Subcutaneous abdominal adipose tissue (tissue), 5 donors: ENCODE measurements around the gene PALB2.

Experiments used
- H3K27ac ChIP-seq: one replicate; pipeline ENCODE4 v1.7.0; 2013; ENCODE audit warnings: low read depth, mild to moderate bottlenecking, inconsistent platforms, low read length, moderate library complexity
- H3K27me3 ChIP-seq, 5 donors: one replicate each; pipeline ENCODE4 v1.7.0; 2013; ENCODE audit warnings: low read length in 5 of 5, inconsistent platforms in 1 of 5; ENCODE audit not compliant: control insufficient read depth in 5 of 5, insufficient read depth in 4 of 5
- H3K36me3 ChIP-seq, 5 donors: one replicate each; pipeline ENCODE4 v1.7.0; 2013; ENCODE audit warnings: low read length in 5 of 5; ENCODE audit not compliant: control insufficient read depth in 5 of 5, insufficient read depth in 5 of 5
- H3K4me1 ChIP-seq, 5 donors: one replicate each; pipeline ENCODE4 v1.7.0; 2013; ENCODE audit warnings: low read length in 5 of 5, mild to moderate bottlenecking in 3 of 5, moderate library complexity in 1 of 5; ENCODE audit not compliant: control insufficient read depth in 5 of 5, insufficient read depth in 5 of 5
- H3K4me3 ChIP-seq, 5 donors: one replicate each; pipeline ENCODE4 v1.7.0; 2013; ENCODE audit warnings: low read length in 5 of 5, low read depth in 1 of 5
- H3K9ac ChIP-seq, 5 donors: one replicate each; pipeline ENCODE4 v1.7.0; 2013; ENCODE audit warnings: low read length in 5 of 5, mild to moderate bottlenecking in 4 of 5, moderate library complexity in 3 of 5
- H3K9me3 ChIP-seq, 5 donors: one replicate each; pipeline ENCODE4 v1.7.0; 2013; ENCODE audit warnings: low read length in 5 of 5; ENCODE audit not compliant: control insufficient read depth in 5 of 5
- donor health status: healthy.
- donor health status: healthy.
- donor health status: healthy.
- donor health status: healthy.
- donor health status: healthy.

PALB2 gene

DNA sequence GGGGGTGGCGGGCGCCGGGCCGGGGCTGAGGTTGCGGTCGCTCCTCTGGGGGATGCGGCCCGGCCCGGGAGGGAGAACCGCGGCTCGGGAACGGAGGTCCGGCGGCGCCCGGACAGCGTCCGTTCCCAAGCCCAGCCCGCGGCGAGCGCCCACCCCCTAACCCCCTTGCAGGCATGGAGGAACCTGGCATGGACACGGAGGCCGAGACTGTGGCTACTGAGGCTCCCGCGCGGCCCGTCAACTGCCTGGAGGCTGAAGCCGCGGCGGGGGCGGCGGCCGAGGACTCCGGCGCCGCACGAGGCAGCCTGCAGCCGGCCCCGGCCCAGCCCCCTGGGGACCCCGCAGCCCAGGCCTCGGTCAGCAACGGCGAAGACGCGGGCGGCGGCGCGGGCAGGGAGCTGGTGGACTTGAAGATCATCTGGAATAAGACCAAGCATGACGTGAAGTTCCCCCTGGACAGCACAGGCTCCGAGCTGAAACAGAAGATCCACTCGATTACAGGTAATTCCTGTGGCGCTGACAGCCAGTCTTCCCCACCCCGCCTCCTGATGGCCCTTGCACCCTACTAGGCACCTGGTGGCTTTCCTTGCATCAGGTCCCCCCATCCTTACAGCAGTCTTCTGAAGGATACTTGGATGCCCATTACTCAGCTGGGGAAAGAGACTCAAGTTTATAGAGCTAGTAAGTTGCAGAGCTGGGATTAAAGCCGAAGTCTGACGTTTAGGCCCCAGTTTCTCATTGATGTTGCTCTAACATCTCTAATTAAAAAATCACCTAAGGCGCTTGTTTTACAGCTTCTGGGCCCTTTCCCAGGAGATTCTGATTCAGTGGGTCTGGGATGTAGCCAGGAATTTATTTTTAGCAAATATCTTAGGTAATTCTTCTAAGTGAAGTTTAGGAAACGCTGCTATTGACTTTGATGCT, 83.1 kb downstream of the PALB2 start:
- Histone ChIP-seq H3K9me3 (no peaks in the 10 kb centered on the region), H3K27me3 (peaks cover 0 to 3% (median 0%) of the 10 kb centered on the region in 5 donors), H3K4me3 (peak overlapping the region; percentile 77 to 96 (median 89)), H3K9ac (peak overlapping the region; percentile 90 to 94 (median 91)), H3K36me3 (peaks cover 15 to 39% (median 36%) of the 10 kb centered on the region in 5 donors), H3K27ac (peak overlapping the region; percentile 86), H3K4me1 (peaks cover 8 to 36% (median 25%) of the 10 kb centered on the region in 5 donors)

DNA sequence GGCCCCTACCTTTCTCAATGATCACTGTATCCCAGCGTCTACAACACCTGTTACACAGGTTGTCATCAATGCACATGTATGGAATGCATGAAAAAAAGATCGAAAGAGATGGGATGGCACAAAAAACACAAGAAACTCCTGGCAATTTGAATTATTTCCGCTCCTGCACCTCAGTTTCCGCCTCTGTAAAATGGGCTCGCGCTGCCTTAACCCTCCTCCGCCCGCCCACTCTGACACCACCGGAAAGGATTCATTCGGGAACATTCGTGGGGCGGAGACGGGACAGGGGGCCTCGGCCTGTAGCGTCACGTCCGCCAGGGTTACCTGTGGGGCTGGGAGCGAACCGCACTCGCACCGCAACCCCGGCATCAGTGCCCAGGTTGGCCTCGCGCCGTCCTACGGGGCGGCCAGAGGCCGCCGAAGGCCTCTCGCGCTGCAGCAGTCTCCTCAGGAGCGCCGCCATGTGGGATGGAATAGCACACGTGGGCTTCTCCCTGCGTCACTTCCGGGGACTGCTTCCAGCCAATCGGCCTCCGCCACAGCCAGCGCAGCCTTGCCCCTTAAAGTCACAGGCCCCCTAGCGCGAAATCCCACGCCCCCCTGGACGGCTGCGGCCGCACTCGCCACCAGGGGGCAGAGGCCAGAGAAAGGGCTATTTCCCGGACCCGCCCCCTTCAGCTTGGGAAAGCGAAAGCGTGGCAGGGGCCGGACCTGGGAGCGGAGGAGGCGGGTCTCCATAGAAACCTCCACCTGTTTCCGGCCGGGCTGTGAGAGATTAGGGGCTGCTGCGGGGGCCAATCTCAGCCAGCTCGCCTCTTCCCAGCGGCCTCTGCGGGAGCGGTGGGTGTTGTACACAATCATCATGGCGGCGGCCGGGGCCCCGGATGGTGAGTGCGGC, 84.0 kb downstream of the PALB2 start, which contains the start of the genes EARS2 and UBFD1:
TSS of gene EARS2 (minus strand) at position 470 of the 898 bp plus-strand sequence. CDS start at position 463, 7 bp downstream.
TSS of gene UBFD1 (plus strand) at position 847 of the 898 bp plus-strand sequence. CDS start at position 863, 16 bp downstream.
- Histone ChIP-seq H3K36me3 (peaks cover 15 to 38% (median 30%) of the 10 kb centered on the region in 5 donors), H3K27ac (peak within 1 kb of the TSS; percentile 86), H3K27me3 (peaks cover 0 to 3% (median 0%) of the 10 kb centered on the region in 5 donors), H3K4me1 (peaks cover 8 to 36% (median 25%) of the 10 kb centered on the region in 5 donors), H3K9me3 (no peaks in the 10 kb centered on the region), H3K9ac (peak within 1 kb of the TSS; percentile 90 to 94 (median 91)), H3K4me3 (peak within 1 kb of the TSS; percentile 77 to 96 (median 89))

DNA sequence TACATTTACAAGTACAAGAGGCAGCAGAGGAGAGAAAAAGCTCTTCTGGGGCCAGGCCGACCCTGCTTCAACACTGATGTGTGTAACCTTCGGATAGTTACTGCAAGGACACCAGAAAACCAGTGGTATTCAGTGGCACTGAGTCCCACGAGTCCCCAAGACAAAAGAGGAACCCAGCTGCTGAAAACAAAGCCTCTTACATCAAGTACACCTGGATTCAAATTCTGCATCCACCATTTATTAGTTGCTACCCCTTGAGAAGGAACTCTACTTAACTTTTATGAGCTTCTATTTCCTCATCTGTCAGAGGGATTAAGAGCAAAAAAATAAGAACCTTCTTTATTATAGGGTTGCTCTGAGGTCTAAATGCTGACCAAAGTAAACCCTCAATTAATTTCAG, 86.6 kb downstream of the PALB2 start:
- H3K4me1 ChIP-seq, result peaks cover 8 to 25% (median 23%) of the 10 kb centered on the region in 5 donors
- H3K36me3 ChIP-seq, result peaks cover 3 to 36% (median 27%) of the 10 kb centered on the region in 5 donors
- no peaks in the 10 kb centered on the region for H3K9me3 ChIP-seq
- H3K27me3 ChIP-seq, result peaks cover 0 to 3% (median 0%) of the 10 kb centered on the region in 5 donors
- no peak overlapping the region for H3K4me3 ChIP-seq
- H3K9ac ChIP-seq, result no peak overlapping the region
- H3K27ac ChIP-seq, result no peak overlapping the region
